CD8-positive, alpha-beta memory T cell (primary cell): ENCODE measurements around the gene RPL38. TPM values are rescaled to one million over a fixed set of nuclear protein-coding genes. Genes with fewer than 3 reads are reported as not detected.

Source experiments
- CTCF ChIA-PET: fragments of 350-600 bp; sonication (Branson Sonifier 250); formaldehyde crosslinking; loops from one replicate; lab custom pipeline; 2021; ENCODE audit warnings: antibody characterized with exemption; lab: Charles Lee
- POLR2A ChIA-PET: fragments of 350-600 bp; sonication (Branson Sonifier 250); formaldehyde crosslinking; loops from one replicate; lab custom pipeline; 2021; ENCODE audit warnings: antibody characterized with exemption; lab: Charles Lee
- DNase-seq, 5 donors: peaks; one replicate each; pipeline versions ENCODE4 v3.0.0 to v3.0.0-alpha.2; 2020 to 2022; ENCODE audit warnings: mixed read lengths in 1 of 5
- H3K27ac ChIP-seq: one replicate; pipeline ENCODE4 v1.7.0; 2013; ENCODE audit warnings: low read depth, mild to moderate bottlenecking, low read length, moderate library complexity
- H3K27me3 ChIP-seq: 2 replicates; pipeline ENCODE4 v1.7.0; 2013; ENCODE audit warnings: low read length, mild to moderate bottlenecking; ENCODE audit not compliant: insufficient read depth, poor library complexity, severe bottlenecking
- H3K36me3 ChIP-seq: 2 replicates; pipeline ENCODE4 v1.7.0; 2013; ENCODE audit warnings: mild to moderate bottlenecking, low read length, moderate library complexity; ENCODE audit not compliant: insufficient read depth
- H3K4me1 ChIP-seq: 2 replicates; pipeline ENCODE4 v1.7.0; 2013; ENCODE audit warnings: mild to moderate bottlenecking, low read length, moderate library complexity; ENCODE audit not compliant: insufficient read depth
- H3K4me3 ChIP-seq: 2 replicates; pipeline ENCODE4 v1.7.0; 2013; ENCODE audit warnings: mild to moderate bottlenecking, low read length
- H3K9me3 ChIP-seq: 2 replicates; pipeline ENCODE4 v1.7.0; 2013; ENCODE audit warnings: mild to moderate bottlenecking, low read length
- H3K27ac Mint-ChIP-seq, 8 donors: one replicate each; pipeline ENCODE4 v1.8.0; 2020 to 2021; ENCODE audit warnings: mixed read lengths in 8 of 8, mild to moderate bottlenecking in 6 of 8, inconsistent platforms in 3 of 8, moderate library complexity in 3 of 8
- H3K27me3 Mint-ChIP-seq, 2 donors: one replicate each; pipeline ENCODE4 v1.8.0; 2020 to 2021; ENCODE audit warnings: mixed read lengths in 2 of 2, mild to moderate bottlenecking in 1 of 2, moderate library complexity in 1 of 2
- H3K36me3 Mint-ChIP-seq, 3 donors: one replicate each; pipeline ENCODE4 v1.8.0; 2020 to 2021; ENCODE audit warnings: mixed read lengths in 3 of 3, inconsistent platforms in 1 of 3, mild to moderate bottlenecking in 1 of 3
- H3K4me1 Mint-ChIP-seq, 3 donors: one replicate each; pipeline ENCODE4 v1.8.0; 2020 to 2021; ENCODE audit warnings: mixed read lengths in 3 of 3, inconsistent platforms in 1 of 3, mild to moderate bottlenecking in 1 of 3
- H3K4me3 Mint-ChIP-seq, 7 donors: one replicate each; pipeline ENCODE4 v1.8.0; 2020 to 2021; ENCODE audit warnings: mixed read lengths in 7 of 7, mild to moderate bottlenecking in 6 of 7, moderate library complexity in 4 of 7, inconsistent platforms in 2 of 7
- H3K9me3 Mint-ChIP-seq, 5 donors: one replicate each; pipeline ENCODE4 v1.8.0; 2020 to 2022; ENCODE audit warnings: mixed read lengths in 5 of 5, mild to moderate bottlenecking in 3 of 5, moderate library complexity in 2 of 5, inconsistent platforms in 1 of 5
- polyA plus RNA-seq: library from polyadenylated mRNA; unstranded; fragments of 300-500 nt; fragmentation: Illumina TruSeq; gene quantifications from one replicate; pipeline ENCODE4 v1.2.3, GENCODE V29; 2021
- total RNA-seq, 2 experiments: library from RNA; stranded (reverse); gene quantifications; one replicate each; pipeline ENCODE4 v1.2.3, GENCODE V29; 2021

Gene RPL38
- total and polyA plus RNA-seq, 3 experiments from 2014 or later, result 1,457 to 1,839 (median 1,489) TPM

- Histone ChIP-seq H3K9me3 (no peaks in the 10 kb centered on the region), H3K4me3 (no peak overlapping the region), H3K36me3 (no peaks in the 10 kb centered on the region), H3K4me1 (no peaks in the 10 kb centered on the region), H3K27me3 (no peaks in the 10 kb centered on the region), H3K27ac (no peak overlapping the region)
- no peaks in the 10 kb centered on the region for H3K4me1 Mint-ChIP-seq
- peak in 1 of 5 donors; percentile 8 for DNase-seq
- POLR2A ChIA-PET, result no interaction called here
- H3K27me3 Mint-ChIP-seq, result peaks cover 13 to 55% of the 10 kb centered on the region in 2 donors
- H3K9me3 Mint-ChIP-seq, result peaks cover 0 to 1% (median 0%) of the 10 kb centered on the region in 5 donors
- H3K36me3 Mint-ChIP-seq, result no peaks in the 10 kb centered on the region
- CTCF ChIA-PET, result no interaction called here
- H3K27ac Mint-ChIP-seq, result no peak overlapping the region
- H3K4me3 Mint-ChIP-seq, result no peak overlapping the region
Observed at GRCh38 chr17:74161503-74161875, 42.0 kb upstream of the RPL38 start.

- Histone ChIP-seq H3K9me3 (no peaks in the 10 kb centered on the region), H3K27me3 (no peaks in the 10 kb centered on the region), H3K36me3 (no peaks in the 10 kb centered on the region), H3K27ac (no peak overlapping the region), H3K4me1 (no peaks in the 10 kb centered on the region), H3K4me3 (no peak overlapping the region)
- H3K36me3 Mint-ChIP-seq, result no peaks in the 10 kb centered on the region
- ChIA-PET POLR2A (no interaction called here), CTCF (no interaction called here)
- H3K4me1 Mint-ChIP-seq, result no peaks in the 10 kb centered on the region
- no peak overlapping the region for H3K4me3 Mint-ChIP-seq
- peak in 1 of 5 donors; percentile 1 for DNase-seq
- peaks cover 13 to 58% of the 10 kb centered on the region in 2 donors for H3K27me3 Mint-ChIP-seq
- H3K27ac Mint-ChIP-seq, result no peak overlapping the region
- H3K9me3 Mint-ChIP-seq, result peaks cover 0 to 1% (median 0%) of the 10 kb centered on the region in 5 donors
Observed at GRCh38 chr17:74163271-74163821, 40.1 kb upstream of the RPL38 start.

GRCh38 chr17:74163836-74164235 lies 39.6 kb upstream of the RPL38 start:
- H3K27ac Mint-ChIP-seq, result no peak overlapping the region
- no peak overlapping the region for H3K4me3 ChIP-seq
- peaks cover 13 to 54% of the 10 kb centered on the region in 2 donors for H3K27me3 Mint-ChIP-seq
- no peaks in the 10 kb centered on the region for H3K36me3 Mint-ChIP-seq
- no peaks in the 10 kb centered on the region for H3K36me3 ChIP-seq
- no peaks in the 10 kb centered on the region for H3K9me3 ChIP-seq
- ChIA-PET POLR2A (no interaction called here), CTCF (no interaction called here)
- no peaks in the 10 kb centered on the region for H3K4me1 Mint-ChIP-seq
- DNase-seq, result peak in 1 of 5 donors; percentile 1
- H3K27me3 ChIP-seq, result no peaks in the 10 kb centered on the region
- H3K4me3 Mint-ChIP-seq, result no peak overlapping the region
- peaks cover 0 to 1% (median 0%) of the 10 kb centered on the region in 5 donors for H3K9me3 Mint-ChIP-seq
- no peaks in the 10 kb centered on the region for H3K4me1 ChIP-seq
- no peak overlapping the region for H3K27ac ChIP-seq

DNA sequence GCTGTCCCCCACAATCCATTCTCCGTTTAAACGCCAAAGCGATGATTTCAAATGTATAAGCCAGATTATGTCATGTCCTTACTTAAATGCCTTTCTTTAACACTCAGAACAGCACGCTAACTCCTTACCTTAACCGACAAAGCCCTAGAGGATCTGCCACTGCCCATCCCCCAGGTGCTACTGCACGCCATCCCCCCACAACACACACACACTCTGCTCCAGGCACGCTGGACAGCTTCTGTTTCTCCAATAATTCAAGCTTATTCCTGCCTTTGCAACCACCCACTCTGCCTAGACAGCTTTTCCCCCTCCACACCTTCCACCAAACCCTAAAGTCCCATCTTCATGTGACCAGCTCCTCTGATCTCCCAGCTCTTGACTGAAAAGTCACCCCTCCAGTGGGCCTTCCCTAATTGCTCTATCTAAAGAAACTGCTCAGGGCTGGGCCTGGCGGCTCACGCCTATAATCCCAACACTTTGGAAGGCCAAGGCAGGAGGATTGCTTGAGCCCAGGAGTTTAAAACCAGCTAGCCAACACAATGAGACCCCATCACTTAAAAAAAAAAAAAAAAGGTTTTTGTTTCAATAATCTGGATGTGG lies 38.9 kb upstream of the RPL38 start:
- H3K9me3 Mint-ChIP-seq, result peaks cover 0 to 2% (median 0%) of the 10 kb centered on the region in 5 donors
- no peaks in the 10 kb centered on the region for H3K4me1 ChIP-seq
- CTCF ChIA-PET, result no interaction called here

GRCh38 chr17:74165797-74166365 lies 37.6 kb upstream of the RPL38 start:
- no peaks in the 10 kb centered on the region for H3K36me3 Mint-ChIP-seq
- DNase-seq, result peak in 1 of 5 donors; percentile 5
- H3K27me3 ChIP-seq, result no peaks in the 10 kb centered on the region
- H3K9me3 Mint-ChIP-seq, result peaks cover 0 to 2% (median 0%) of the 10 kb centered on the region in 5 donors
- no peaks in the 10 kb centered on the region for H3K4me1 Mint-ChIP-seq
- no peak overlapping the region for H3K4me3 Mint-ChIP-seq
- H3K36me3 ChIP-seq, result no peaks in the 10 kb centered on the region
- no peak overlapping the region for H3K4me3 ChIP-seq
- POLR2A ChIA-PET, result no interaction called here
- H3K4me1 ChIP-seq, result no peaks in the 10 kb centered on the region
- peaks cover 14 to 47% of the 10 kb centered on the region in 2 donors for H3K27me3 Mint-ChIP-seq
- CTCF ChIA-PET, result no interaction called here
- H3K27ac Mint-ChIP-seq, result no peak overlapping the region
- no peak overlapping the region for H3K27ac ChIP-seq
- no peaks in the 10 kb centered on the region for H3K9me3 ChIP-seq

More for the DNA sequence above, 38.9 kb upstream of the RPL38 start:
- Histone ChIP-seq H3K9me3 (no peaks in the 10 kb centered on the region), H3K27me3 (no peaks in the 10 kb centered on the region), H3K27ac (no peak overlapping the region), H3K36me3 (no peaks in the 10 kb centered on the region), H3K4me3 (no peak overlapping the region)
- H3K4me3 Mint-ChIP-seq, result no peak overlapping the region
- POLR2A ChIA-PET, result no interaction called here
- H3K27ac Mint-ChIP-seq, result no peak overlapping the region
- peaks cover 10 to 50% of the 10 kb centered on the region in 2 donors for H3K27me3 Mint-ChIP-seq
- DNase-seq, result peak in 1 of 5 donors; percentile 6
- H3K4me1 Mint-ChIP-seq, result no peaks in the 10 kb centered on the region
- no peaks in the 10 kb centered on the region for H3K36me3 Mint-ChIP-seq

DNA sequence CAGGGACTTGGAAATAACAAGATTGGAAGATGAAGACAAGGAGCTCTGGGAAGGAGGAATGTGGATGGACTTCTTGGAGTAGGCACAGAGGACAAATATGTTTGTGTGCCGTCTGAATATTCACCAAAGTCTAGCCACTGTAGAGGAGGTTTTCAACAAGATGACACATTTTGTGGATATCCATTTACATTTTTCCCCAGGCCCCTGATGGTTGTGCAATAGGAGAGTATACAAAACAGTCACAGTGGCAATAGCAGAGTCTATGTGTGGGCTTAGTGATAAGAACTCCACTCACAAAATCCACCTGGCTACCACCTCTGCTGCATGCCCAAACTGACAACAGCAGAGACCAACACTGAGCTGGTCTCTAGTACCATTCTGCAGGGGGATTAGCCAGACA lies 32.6 kb upstream of the RPL38 start:
- ChIA-PET POLR2A (no interaction called here), CTCF (no interaction called here)
- Mint-ChIP-seq H3K9me3 (peaks cover 0 to 2% (median 0%) of the 10 kb centered on the region in 5 donors), H3K27me3 (peaks cover 24 to 55% of the 10 kb centered on the region in 2 donors), H3K27ac (no peak overlapping the region), H3K4me3 (no peak overlapping the region), H3K4me1 (no peaks in the 10 kb centered on the region), H3K36me3 (no peaks in the 10 kb centered on the region)
- H3K9me3 ChIP-seq, result no peaks in the 10 kb centered on the region
- H3K4me3 ChIP-seq, result no peak overlapping the region
- DNase-seq, result no peak
- no peaks in the 10 kb centered on the region for H3K27me3 ChIP-seq
- H3K4me1 ChIP-seq, result no peaks in the 10 kb centered on the region
- no peaks in the 10 kb centered on the region for H3K36me3 ChIP-seq
- H3K27ac ChIP-seq, result no peak overlapping the region

GRCh38 chr17:74172700-74173099 lies 30.8 kb upstream of the RPL38 start:
- CTCF ChIA-PET, result no interaction called here
- Mint-ChIP-seq H3K4me3 (no peak overlapping the region), H3K9me3 (peaks cover 0 to 2% (median 0%) of the 10 kb centered on the region in 5 donors), H3K36me3 (no peaks in the 10 kb centered on the region), H3K4me1 (no peaks in the 10 kb centered on the region), H3K27ac (no peak overlapping the region), H3K27me3 (peaks cover 28 to 50% of the 10 kb centered on the region in 2 donors)
- no peak for DNase-seq
- Histone ChIP-seq H3K36me3 (no peaks in the 10 kb centered on the region), H3K9me3 (no peaks in the 10 kb centered on the region), H3K27me3 (peaks cover 11% of the 10 kb centered on the region), H3K27ac (no peak overlapping the region), H3K4me3 (no peak overlapping the region), H3K4me1 (no peaks in the 10 kb centered on the region)
- POLR2A ChIA-PET, result no interaction called here

DNA sequence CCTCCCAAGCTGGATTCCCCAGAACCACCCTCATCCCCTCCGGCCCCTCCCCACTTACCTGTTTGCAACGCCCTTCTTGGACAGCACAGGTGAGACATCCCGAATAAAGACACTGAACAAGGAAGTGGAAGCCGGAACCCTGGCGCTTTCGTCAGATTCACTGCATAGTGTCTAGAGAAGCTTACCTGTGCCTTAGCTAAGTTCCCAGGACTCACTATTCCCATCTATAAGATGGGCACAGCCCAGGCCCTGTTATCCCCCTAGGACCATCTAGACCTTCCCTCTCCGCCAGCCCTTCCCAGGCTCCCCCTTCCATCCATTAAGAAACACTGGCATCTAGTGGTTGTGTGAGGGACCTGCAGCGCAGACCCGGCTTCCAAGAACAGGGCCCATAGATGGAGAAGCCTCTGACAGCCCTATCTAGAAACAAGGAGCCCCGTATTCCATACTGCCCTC lies 26.9 kb upstream of the RPL38 start:
- H3K4me3 ChIP-seq, result no peak overlapping the region
- no peaks in the 10 kb centered on the region for H3K36me3 ChIP-seq
- Mint-ChIP-seq H3K4me3 (no peak overlapping the region), H3K27me3 (peaks cover 33 to 51% of the 10 kb centered on the region in 2 donors), H3K27ac (peak overlapping the region in 1 of 8 donors; percentile 74), H3K36me3 (no peaks in the 10 kb centered on the region), H3K9me3 (no peaks in the 10 kb centered on the region), H3K4me1 (no peaks in the 10 kb centered on the region)
- peaks cover 16% of the 10 kb centered on the region for H3K27me3 ChIP-seq
- no peaks in the 10 kb centered on the region for H3K4me1 ChIP-seq
- ChIA-PET CTCF (interaction anchor here (1.5 kb wide), 1 partner anchor 747 kb away, joined by 4 read pairs; no protein-coding TSS in a partner anchor), POLR2A (no interaction called here)
- no peak overlapping the region for H3K27ac ChIP-seq
- H3K9me3 ChIP-seq, result no peaks in the 10 kb centered on the region
- DNase-seq, result peak in 3 of 5 donors; percentile 3 to 46 (median 11)
